Panc1 (cell line): ENCODE results near the gene ALDH2. TPM values are rescaled to one million over a fixed set of nuclear protein-coding genes. Genes with fewer than 3 reads are reported as not detected.
A peak's percentile ranks its signal among the peaks of the same experiment; 100 is the strongest.

Experiments used
- ATAC-seq: fragments of 200-7000 bp; cut with Tn5 transposase; 2 replicates; pipeline ENCODE4 v1.9.1; 2020; ENCODE audit warnings: mild to moderate bottlenecking, moderate library complexity
- BruUV-seq: library from RNA; stranded (reverse); fragments of 400-500 nt; replicated peaks from 2 replicates; lab custom pipeline; 2021; lab: Mats Ljungman, UMichigan
- CTCF ChIA-PET: fragments of 300-600 bp; sonication (Branson Sonifier 250); formaldehyde crosslinking; loops from one replicate; lab custom pipeline; 2022; ENCODE audit warnings: antibody characterized with exemption; lab: Charles Lee
- POLR2A ChIA-PET: fragments of 300-600 bp; sonication (Branson Sonifier 250); formaldehyde crosslinking; loops from one replicate; lab custom pipeline; 2022; ENCODE audit warnings: antibody characterized with exemption; lab: Charles Lee
- DNase-seq: peaks from one replicate; pipeline ENCODE4 v3.0.0-alpha.2; 2010; ENCODE audit warnings: low read depth, low spot score
- H3K27ac ChIP-seq: 2 replicates; pipeline ENCODE4 v1.5.1; 2011; ENCODE audit warnings: mild to moderate bottlenecking, low read length, inconsistent platforms
- H3K27me3 ChIP-seq: fragments of 200-500 bp; sonication (Bioruptor generic); 2 replicates; pipeline ENCODE4 v1.6.0; 2014; ENCODE audit warnings: low read length, inconsistent platforms; ENCODE audit not compliant: control insufficient read depth, insufficient read depth
- H3K36me3 ChIP-seq: fragments of 200-500 bp; sonication (Bioruptor generic); 2 replicates; pipeline ENCODE4 v1.5.1; 2014; ENCODE audit warnings: inconsistent platforms, mild to moderate bottlenecking, low read length, moderate library complexity; ENCODE audit not compliant: control insufficient read depth, insufficient read depth
- H3K4me1 ChIP-seq: 2 replicates; pipeline ENCODE4 v1.5.1; 2011; ENCODE audit warnings: inconsistent platforms, mild to moderate bottlenecking, low read length, moderate library complexity; ENCODE audit not compliant: control insufficient read depth, insufficient read depth
- H3K4me3 ChIP-seq, 2 experiments: 2 replicates each; pipeline ENCODE4 v1.5.1; 2011 to 2012; ENCODE audit warnings: low read depth in 2 of 2, low read length in 2 of 2, mild to moderate bottlenecking in 2 of 2, inconsistent platforms in 1 of 2, moderate library complexity in 1 of 2
- H3K9me3 ChIP-seq: fragments of 200-500 bp; sonication (Bioruptor generic); 2 replicates; pipeline ENCODE4 v1.5.1; 2014; ENCODE audit warnings: low read depth, mild to moderate bottlenecking, inconsistent platforms, low read length, moderate library complexity; ENCODE audit not compliant: control insufficient read depth, insufficient read depth
- CTCF ChIP-seq: fragments of 450-650 bp; IDR thresholded peaks from 2 replicates; pipeline ENCODE4 v1.5.1; 2017; ENCODE audit warnings: mild to moderate bottlenecking
- REST ChIP-seq, 2 experiments: IDR thresholded peaks; 2 replicates each; pipeline ENCODE4 v1.6.1; 2011 to 2012; ENCODE audit warnings: low read depth in 2 of 2, control low read depth in 1 of 2, low read length in 1 of 2, mild to moderate bottlenecking in 1 of 2, moderate library complexity in 1 of 2; ENCODE audit not compliant: insufficient read depth in 1 of 2
- in situ Hi-C: cut with HindIII; loops from 2 replicates; pipeline ENCODE4 v1.10.0; 2016; ENCODE audit warnings: low sequenced_read_pairs, low pct_unique_long_range_greater_than_20kb
- intact Hi-C: fragments of 100-400 bp; cut with micrococcal nuclease; formaldehyde crosslinking; loops from one replicate; pipeline ENCODE4 v1.10.0; 2022; ENCODE audit not compliant: unreplicated experiment
- total RNA-seq: library from RNA; stranded (reverse); gene quantifications from one replicate; pipeline ENCODE4 v1.2.1, GENCODE V29; 2021; ENCODE audit not compliant: unreplicated experiment

ALDH2 gene
- total RNA-seq, 1 experiment from 2014 or later: 9.0 TPM

- DNase-seq (no peak), ATAC-seq (no peak)
- ChIA-PET CTCF (no interaction called here), POLR2A (no interaction called here)
- no peak overlapping the region for H3K27ac ChIP-seq
- H3K27me3 ChIP-seq: no peaks in the 10 kb centered on the region
- H3K4me1 ChIP-seq: no peaks in the 10 kb centered on the region
- in situ Hi-C loops (no loop called here), intact Hi-C loops (no loop called here)
- peaks cover 6% of the 10 kb centered on the region for H3K36me3 ChIP-seq
- no peak for TF ChIP-seq REST (IDR thresholded peaks at IDR 0.05; ENCODE audit: insufficient read depth in 1 of 2, low read depth in 2 of 2, low read length in 1 of 2)
- no peaks in the 10 kb centered on the region for H3K9me3 ChIP-seq
- BruUV-seq: no TSS peak
- no peak overlapping the region for H3K4me3 ChIP-seq
Measured at GRCh38 chr12:111749391-111749790, 17.3 kb upstream of the ALDH2 start.

- Histone ChIP-seq H3K27ac (no peak overlapping the region), H3K4me3 (no peak overlapping the region), H3K4me1 (no peaks in the 10 kb centered on the region), H3K36me3 (peaks cover 6% of the 10 kb centered on the region), H3K27me3 (no peaks in the 10 kb centered on the region), H3K9me3 (no peaks in the 10 kb centered on the region)
- DNase-seq (no peak), ATAC-seq (peak; percentile 94)
- in situ Hi-C loops: no loop called here
- intact Hi-C loops: loop anchor here (1.0 kb wide), 1 partner anchor 60 kb away; no protein-coding TSS in a partner anchor
- no peak for TF ChIP-seq REST (IDR thresholded peaks at IDR 0.05; ENCODE audit: insufficient read depth in 1 of 2, low read depth in 2 of 2, low read length in 1 of 2)
- TF ChIP-seq CTCF: peak; percentile 90; the same call in 1 of the 2 replicates
- CTCF ChIA-PET: interaction anchor here (0.5 to 2.2 kb wide), 3 partner anchors 49 to 62 kb away, joined by 3 to 17 read pairs (median 6); no protein-coding TSS in a partner anchor
- no TSS peak for BruUV-seq
- POLR2A ChIA-PET: interaction anchor here (0.7 kb wide), 1 partner anchor 68 kb away, joined by 3 read pairs; the partner anchor contains the start of gene BRAP
Measured at GRCh38 chr12:111753144-111753881, 13.4 kb upstream of the ALDH2 start.
